A549 (cell line): Measurements from ENCODE around the gene MORN1. TPM values are rescaled to one million over a fixed set of nuclear protein-coding genes. Genes with fewer than 3 reads are reported as not detected.

ENCODE experiments used
- ATAC-seq, 2 experiments: fragments of 200-7000 bp in 1 of 2; fragments of >200 bp in 1 of 2; cut with Nextera tagmentation in 1 of 2; cut with Tn5 transposase in 1 of 2; 3 replicates each; pipeline versions ENCODE4 v1.8.0 to v1.9.1; 2018 to 2020; ENCODE audit warnings: mild to moderate bottlenecking in 1 of 2, moderate library complexity in 1 of 2
- CTCF ChIA-PET: fragments of 300-600 bp; sonication (Branson Sonifier 250); formaldehyde crosslinking; extraction: SDS; loops from one replicate; lab custom pipeline; 2021; ENCODE audit warnings: antibody characterized with exemption, inconsistent platforms; lab: Yijun Ruan, JAX
- POLR2A ChIA-PET: fragments of 350-600 bp; formaldehyde crosslinking; extraction: SDS; loops from one replicate; lab custom pipeline; 2021; ENCODE audit warnings: antibody characterized with exemption, inconsistent platforms; lab: Yijun Ruan, JAX
- DNase-seq, 2 experiments: peaks; one replicate each; pipeline versions ENCODE4 v3.0.0 to v3.0.0-alpha.2; 2011 to 2016; ENCODE audit warnings: low read depth in 1 of 2, low spot score in 1 of 2
- FAIRE-seq: peaks from 2 replicates; lab custom pipeline; 2011; peaks lifted over from hg19 to GRCh38; lab: Jason Lieb, UNC
- H3K27ac ChIP-seq, 2 experiments: fragments of >200 bp; sonication (Bioruptor Twin); formaldehyde crosslinking; 3 replicates each; pipeline ENCODE4 v1.5.1; 2016 to 2017
- H3K4me1 ChIP-seq: fragments of >200 bp; sonication (Bioruptor Twin); formaldehyde crosslinking; 3 replicates; pipeline ENCODE4 v1.6.1; 2016
- H3K4me2 ChIP-seq: fragments of >200 bp; sonication (Bioruptor Twin); formaldehyde crosslinking; 3 replicates; pipeline ENCODE4 v1.6.1; 2016
- H3K4me3 ChIP-seq: fragments of >200 bp; sonication (Bioruptor Twin); formaldehyde crosslinking; 3 replicates; pipeline ENCODE4 v1.5.1; 2016
- H3K9me3 ChIP-seq: fragments of >200 bp; sonication (Bioruptor Twin); formaldehyde crosslinking; 3 replicates; pipeline ENCODE4 v1.6.1; 2016
- CBX2 ChIP-seq: fragments of 200-600 bp; sonication (generic); IDR thresholded peaks from 2 replicates; pipeline ENCODE4 v1.6.1; 2016; ENCODE audit warnings: low read depth, mild to moderate bottlenecking, borderline replicate concordance
- CEBPB ChIP-seq, 2 experiments: fragments of >200 bp in 1 of 2; sonication (Bioruptor Twin) in 1 of 2; formaldehyde crosslinking in 1 of 2; IDR thresholded peaks; 2 replicates each; pipeline ENCODE4 v1.6.1; 2012 to 2016
- CHD2 ChIP-seq: fragments of 150-350 bp; IDR thresholded peaks from 2 replicates; pipeline ENCODE4 v1.6.1; 2014; ENCODE audit warnings: low read length; ENCODE audit not compliant: partially characterized antibody
- EHF ChIP-seq: fragments of 250-450 bp; sonication (Bioruptor Pico); IDR thresholded peaks from 2 replicates; pipeline ENCODE4 v1.5.0; 2020; ENCODE audit warnings: mild to moderate bottlenecking
- EHMT2 ChIP-seq: fragments of 200-600 bp; sonication (generic); IDR thresholded peaks from 2 replicates; pipeline ENCODE4 v1.6.1; 2016; ENCODE audit warnings: antibody characterized with exemption, low read depth, mild to moderate bottlenecking, moderate library complexity
- EP300 ChIP-seq, 2 experiments: fragments of >200 bp; sonication (Bioruptor Twin); formaldehyde crosslinking; IDR thresholded peaks; 2 replicates in 1 of 2; 3 replicates in 1 of 2; pipeline ENCODE4 v1.6.1; 2016 to 2017
- FOXS1 ChIP-seq: fragments of 250-450 bp; sonication (Bioruptor Pico); IDR thresholded peaks from 2 replicates; pipeline ENCODE4 v1.5.0; 2020; ENCODE audit warnings: mild to moderate bottlenecking, moderate library complexity
- HDAC2 ChIP-seq: fragments of 200-600 bp; sonication (generic); IDR thresholded peaks from 2 replicates; pipeline ENCODE4 v1.6.1; 2016
- HOXA7 ChIP-seq: fragments of 250-450 bp; sonication (Bioruptor Pico); IDR thresholded peaks from 2 replicates; pipeline ENCODE4 v1.5.0; 2020; ENCODE audit warnings: mild to moderate bottlenecking, moderate library complexity
- HOXB13 ChIP-seq: fragments of 250-450 bp; sonication (Bioruptor Pico); IDR thresholded peaks from 2 replicates; pipeline ENCODE4 v1.5.0; 2020; ENCODE audit warnings: low read depth, mild to moderate bottlenecking, moderate library complexity
- HOXB5 ChIP-seq: fragments of 250-450 bp; sonication (Bioruptor Pico); IDR thresholded peaks from 2 replicates; pipeline ENCODE4 v1.5.0; 2020; ENCODE audit warnings: mild to moderate bottlenecking, moderate library complexity
- NR3C1 ChIP-seq: fragments of >200 bp; sonication (Bioruptor Twin); formaldehyde crosslinking; IDR thresholded peaks from 3 replicates; pipeline ENCODE4 v1.6.1; 2017
- POLR2A ChIP-seq: IDR thresholded peaks from 2 replicates; pipeline ENCODE4 v1.6.1; 2012; ENCODE audit warnings: mild to moderate bottlenecking, low read length
- RAD21 ChIP-seq, 2 experiments: fragments of >200 bp in 1 of 2; sonication (Bioruptor Twin) in 1 of 2; formaldehyde crosslinking in 1 of 2; IDR thresholded peaks in 1 of 2; conservative IDR thresholded peaks in 1 of 2; 2 replicates in 1 of 2; 3 replicates in 1 of 2; pipeline ENCODE4 v1.6.1; 2012 to 2018; ENCODE audit warnings: inconsistent platforms in 1 of 2
- RFX5 ChIP-seq: fragments of 450-650 bp; IDR thresholded peaks from 2 replicates; pipeline ENCODE4 v1.7.1; 2014; ENCODE audit warnings: antibody characterized with exemption, mild to moderate bottlenecking, moderate library complexity
- SREBF2 ChIP-seq: fragments of 450-650 bp; IDR thresholded peaks from 2 replicates; pipeline ENCODE4 v1.6.1; 2014; ENCODE audit warnings: mild to moderate bottlenecking, moderate library complexity
- TFCP2L1 ChIP-seq: fragments of 250-450 bp; sonication (Bioruptor Pico); IDR thresholded peaks from 2 replicates; pipeline ENCODE4 v1.5.0; 2021; ENCODE audit warnings: mild to moderate bottlenecking
- ZNF302 ChIP-seq: fragments of 250-450 bp; sonication (Bioruptor Pico); IDR thresholded peaks from 2 replicates; pipeline ENCODE4 v1.9.0; 2021; ENCODE audit warnings: inconsistent platforms, mild to moderate bottlenecking, moderate library complexity
- WGBS: methylation state at CpG from one replicate; pipeline ENCODE4 v1.1.6; 2017; ENCODE audit errors: missing lambda C conversion rate; 5-methylcytosine and 5-hydroxymethylcytosine counted together
- polyA plus RNA-seq, 4 experiments: library from polyadenylated mRNA; depleted of rRNA in 3 of 4; stranded (reverse); fragments of >200 nt; fragmentation: RNase III in 1 of 4; extraction: RNeasy Plus Mini Kit Qiagen cat#74134 plus additional on column Dnase treatment in 1 of 4; gene quantifications; 2 replicates in 3 of 4; 3 replicates in 1 of 4; pipeline ENCODE4 v1.2.3, GENCODE V29; 2011 to 2017
- TF ChIP-seq, protein P1 (sequence below): fragments of 250-450 bp; sonication (Bioruptor Pico); IDR thresholded peaks from 2 replicates; pipeline ENCODE4 v1.5.0; 2020; ENCODE audit warnings: low read depth, mild to moderate bottlenecking, moderate library complexity
- TF ChIP-seq, protein P2 (sequence below): IDR thresholded peaks from 2 replicates; pipeline ENCODE4 v1.6.1; 2012
- TF ChIP-seq, protein P3 (sequence below): IDR thresholded peaks from 2 replicates; pipeline ENCODE4 v1.6.1; 2012

Gene MORN1
- polyA plus RNA-seq, 2 of the 4 experiments (the other 2 are of a cell fraction) = 6.9 to 8.9 TPM

DNA sequence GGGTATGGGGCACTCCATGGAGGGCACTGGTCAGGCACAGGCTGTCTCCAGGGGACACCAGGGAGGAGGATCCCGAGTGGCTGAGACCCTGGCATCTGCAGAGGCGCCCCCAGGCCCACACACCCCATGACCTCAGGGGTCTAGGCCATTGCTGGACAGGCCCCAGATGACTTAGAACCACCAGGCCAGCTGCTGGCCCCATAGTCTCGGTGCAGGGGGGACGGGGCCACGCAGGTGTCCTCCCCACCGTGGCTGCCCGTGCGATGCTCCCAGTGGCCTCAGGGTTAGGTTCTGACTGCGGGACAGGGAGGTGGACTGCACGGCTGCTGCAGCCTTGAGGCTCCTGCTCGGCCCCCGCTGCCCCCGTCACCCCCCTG is 44.0 kb downstream of the MORN1 start (continued):
- TF ChIP-seq, protein P1, sequence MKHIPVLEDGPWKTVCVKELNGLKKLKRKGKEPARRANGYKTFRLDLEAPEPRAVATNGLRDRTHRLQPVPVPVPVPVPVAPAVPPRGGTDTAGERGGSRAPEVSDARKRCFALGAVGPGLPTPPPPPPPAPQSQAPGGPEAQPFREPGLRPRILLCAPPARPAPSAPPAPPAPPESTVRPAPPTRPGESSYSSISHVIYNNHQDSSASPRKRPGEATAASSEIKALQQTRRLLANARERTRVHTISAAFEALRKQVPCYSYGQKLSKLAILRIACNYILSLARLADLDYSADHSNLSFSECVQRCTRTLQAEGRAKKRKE (CRISPR knock-in tag) = no peak
- TF ChIP-seq HOXA7 (no peak), CEBPB (IDR thresholded peaks at IDR 0.05) (no peak), RAD21 (conservative IDR thresholded peaks at IDR 0.05 in 1 of 2, IDR thresholded peaks at IDR 0.05 in 1 of 2) (no peak)

DNA sequence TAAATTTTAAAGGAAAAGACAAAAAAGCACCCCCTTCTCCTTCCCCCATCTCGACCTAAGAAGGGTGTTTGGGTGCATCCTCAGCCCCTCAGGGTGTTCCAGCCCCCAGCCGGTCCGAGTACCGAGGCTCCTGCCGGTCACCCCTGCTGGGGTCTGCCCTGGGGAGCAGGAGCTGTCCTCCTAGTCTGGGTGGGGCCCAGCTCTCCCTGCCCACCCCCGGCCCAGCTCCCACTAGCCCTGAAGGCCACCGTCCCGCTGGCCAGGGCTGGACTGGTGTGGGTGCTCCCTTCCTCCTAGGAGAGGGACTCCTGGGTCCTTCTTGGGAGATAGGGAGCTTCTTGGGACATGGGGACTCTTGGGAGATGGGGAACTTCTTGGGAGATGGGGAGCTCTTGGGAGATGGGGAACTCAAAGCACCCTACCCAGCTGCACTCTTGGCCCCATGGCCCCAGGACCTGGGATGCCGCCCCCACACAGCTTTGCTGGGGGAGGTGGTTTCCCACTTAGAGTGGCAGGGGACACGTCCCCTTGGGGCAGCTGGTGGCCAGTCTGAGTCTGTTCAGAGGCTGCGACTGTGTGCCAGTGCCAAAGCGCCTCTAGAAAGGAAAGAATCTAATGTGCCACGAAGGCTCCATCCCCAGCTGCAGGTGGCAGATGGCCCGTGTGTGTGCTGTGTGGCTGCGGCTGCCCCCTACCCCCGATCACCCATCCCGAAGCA is 44.5 kb downstream of the MORN1 start:
- H3K4me1 ChIP-seq = no peaks in the 10 kb centered on the region
- no peak overlapping the region for H3K4me3 ChIP-seq
- no peak overlapping the region for H3K4me2 ChIP-seq
- no peak overlapping the region for H3K27ac ChIP-seq
- no peaks in the 10 kb centered on the region for H3K9me3 ChIP-seq
- ChIA-PET POLR2A (no interaction called here), CTCF (no interaction called here)
- DNase-seq (no peak), FAIRE-seq (no peak), ATAC-seq (no peak)
- TF ChIP-seq, protein P2, sequence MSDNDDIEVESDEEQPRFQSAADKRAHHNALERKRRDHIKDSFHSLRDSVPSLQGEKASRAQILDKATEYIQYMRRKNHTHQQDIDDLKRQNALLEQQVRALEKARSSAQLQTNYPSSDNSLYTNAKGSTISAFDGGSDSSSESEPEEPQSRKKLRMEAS = no peak
- no peak for TF ChIP-seq TFCP2L1 (CRISPR knock-in tag)
- TF ChIP-seq HOXB5 = no peak
- no peak for TF ChIP-seq ZNF302
- no peak for TF ChIP-seq CBX2
- TF ChIP-seq HDAC2 = no peak
- no peak for TF ChIP-seq HOXB13
- TF ChIP-seq POLR2A = no peak
- TF ChIP-seq FOXS1 = no peak
- TF ChIP-seq CHD2 = no peak
- TF ChIP-seq, protein P3, sequence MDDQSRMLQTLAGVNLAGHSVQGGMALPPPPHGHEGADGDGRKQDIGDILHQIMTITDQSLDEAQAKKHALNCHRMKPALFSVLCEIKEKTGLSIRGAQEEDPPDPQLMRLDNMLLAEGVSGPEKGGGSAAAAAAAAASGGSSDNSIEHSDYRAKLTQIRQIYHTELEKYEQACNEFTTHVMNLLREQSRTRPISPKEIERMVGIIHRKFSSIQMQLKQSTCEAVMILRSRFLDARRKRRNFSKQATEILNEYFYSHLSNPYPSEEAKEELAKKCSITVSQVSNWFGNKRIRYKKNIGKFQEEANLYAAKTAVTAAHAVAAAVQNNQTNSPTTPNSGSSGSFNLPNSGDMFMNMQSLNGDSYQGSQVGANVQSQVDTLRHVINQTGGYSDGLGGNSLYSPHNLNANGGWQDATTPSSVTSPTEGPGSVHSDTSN = no peak
- no peak for TF ChIP-seq EHF (CRISPR knock-in tag)
- 58% methylated on average over 9 of the region's 17 CpGs for WGBS

DNA sequence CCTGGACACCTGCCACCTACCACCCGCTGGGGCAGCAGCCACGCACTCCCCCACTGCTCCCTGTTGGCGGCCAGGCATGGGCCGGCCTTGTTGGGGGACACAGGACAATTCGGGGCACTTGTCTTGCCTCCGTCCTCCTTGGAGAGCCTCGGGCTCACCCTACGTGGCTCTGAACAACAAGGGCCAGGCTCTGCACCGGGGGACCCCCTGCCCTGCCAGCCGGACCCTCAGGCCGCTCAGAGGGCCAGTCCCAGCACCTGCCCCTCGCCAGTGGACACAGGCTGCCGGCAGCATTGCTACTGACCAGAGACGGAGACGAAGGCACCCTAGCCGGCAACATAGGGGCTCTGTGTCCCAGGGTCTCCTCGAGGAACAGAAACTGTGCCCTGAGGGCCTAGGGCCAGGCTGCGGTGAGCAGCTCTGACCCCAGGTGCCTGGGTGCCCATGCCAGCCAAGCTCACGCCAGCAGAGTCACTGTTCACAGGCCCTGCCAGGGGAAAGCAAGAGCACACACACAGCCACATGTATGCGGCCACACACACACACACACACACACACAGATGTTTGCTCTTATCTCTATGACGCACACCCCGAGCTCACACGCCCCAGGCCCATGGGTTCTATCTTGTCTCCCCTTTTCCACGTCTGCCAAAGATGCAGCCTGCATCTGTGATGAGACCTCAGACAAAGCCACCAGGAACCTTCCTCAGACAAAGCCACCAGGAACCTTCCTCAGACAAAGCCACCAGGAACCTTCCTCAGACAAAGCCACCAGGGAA is 45.9 kb downstream of the MORN1 start:
- ChIA-PET CTCF (no interaction called here), POLR2A (no interaction called here)
- ATAC-seq (no peak), DNase-seq (no peak), FAIRE-seq (no peak)
- no peak overlapping the region for H3K27ac ChIP-seq
- no peaks in the 10 kb centered on the region for H3K4me1 ChIP-seq
- H3K4me2 ChIP-seq = no peak overlapping the region
- WGBS = 66% methylated on average over 7 of the region's 24 CpGs
- no peak overlapping the region for H3K4me3 ChIP-seq
- H3K9me3 ChIP-seq = no peaks in the 10 kb centered on the region
- no peak for TF ChIP-seq SREBF2
- no peak for TF ChIP-seq NR3C1
- TF ChIP-seq EHF (CRISPR knock-in tag) = no peak
- TF ChIP-seq RAD21 (conservative IDR thresholded peaks at IDR 0.05 in 1 of 2, IDR thresholded peaks at IDR 0.05 in 1 of 2) = no peak
- no peak for TF ChIP-seq EP300 (IDR thresholded peaks at IDR 0.05)
- TF ChIP-seq RFX5 = no peak
- TF ChIP-seq EHMT2 = no peak
